HG03135 (cell line): ENCODE measurements around the gene C4B.
A peak's percentile ranks its signal among the peaks of the same experiment; 100 is the strongest.
"Not testable (repeated sequence)": the region's sequence is repeated elsewhere in the genome, so short reads cannot be mapped to it uniquely, and the experiment has no call there.

ENCODE experiments used
- ATAC-seq: cut with Tn5 transposase; IDR thresholded peaks from one replicate; pipeline ENCODE4 v1.9.1; 2021; ENCODE audit warnings: mild to moderate bottlenecking, moderate library complexity; ENCODE audit not compliant: unreplicated experiment

Gene C4B

GRCh38 chr6:32014547-32014946 is at the start of gene C4B:
C4B (plus strand) TSS chr6:32014795; CDS start chr6:32014846, 51 bp downstream.
- not testable (repeated sequence) for ATAC-seq

DNA sequence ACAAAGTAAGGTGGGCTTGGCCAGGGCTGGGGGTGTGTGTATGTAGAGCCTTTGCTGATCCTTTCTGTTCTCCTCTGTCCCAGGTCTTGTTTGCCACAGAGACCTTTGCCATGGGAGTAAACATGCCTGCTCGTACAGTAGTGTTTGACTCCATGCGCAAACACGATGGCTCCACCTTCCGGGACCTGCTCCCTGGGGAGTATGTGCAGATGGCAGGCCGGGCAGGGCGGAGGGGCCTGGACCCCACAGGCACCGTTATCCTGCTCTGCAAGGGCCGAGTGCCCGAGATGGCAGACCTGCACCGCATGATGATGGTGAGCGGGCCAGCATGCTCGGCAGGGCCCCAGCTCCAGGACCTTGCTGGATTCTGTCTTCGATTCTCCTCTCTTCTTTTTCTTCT is 48.9 kb upstream of the C4B start:
- ATAC-seq: no peak

- no peak for ATAC-seq
Observed at GRCh38 chr6:31966506-31966905, 48.1 kb upstream of the C4B start.

GRCh38 chr6:31966997-31967925 is 47.3 kb upstream of the C4B start:
- ATAC-seq: no peak

DNA sequence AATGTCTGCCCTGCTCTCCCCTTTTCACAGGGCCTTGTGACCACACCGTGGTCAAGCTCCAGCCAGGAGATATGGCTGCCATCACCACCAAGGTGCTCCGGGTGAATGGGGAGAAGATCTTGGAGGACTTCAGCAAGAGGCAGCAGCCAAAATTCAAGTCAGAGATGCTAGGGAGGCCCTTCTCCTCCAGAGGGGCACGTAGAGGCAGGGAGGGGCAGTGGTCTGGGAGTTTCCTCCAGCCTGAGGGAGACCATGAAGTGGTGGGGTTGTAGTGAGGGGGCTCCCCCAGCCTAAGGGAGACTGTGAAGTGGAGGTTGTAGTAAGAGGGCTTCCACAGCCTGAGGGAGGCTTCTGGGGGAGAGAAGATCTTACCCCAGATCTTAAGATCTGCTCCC is 46.7 kb upstream of the C4B start:
- ATAC-seq: no peak

- ATAC-seq: no peak
Observed at GRCh38 chr6:31968326-31968725, 46.3 kb upstream of the C4B start.

DNA sequence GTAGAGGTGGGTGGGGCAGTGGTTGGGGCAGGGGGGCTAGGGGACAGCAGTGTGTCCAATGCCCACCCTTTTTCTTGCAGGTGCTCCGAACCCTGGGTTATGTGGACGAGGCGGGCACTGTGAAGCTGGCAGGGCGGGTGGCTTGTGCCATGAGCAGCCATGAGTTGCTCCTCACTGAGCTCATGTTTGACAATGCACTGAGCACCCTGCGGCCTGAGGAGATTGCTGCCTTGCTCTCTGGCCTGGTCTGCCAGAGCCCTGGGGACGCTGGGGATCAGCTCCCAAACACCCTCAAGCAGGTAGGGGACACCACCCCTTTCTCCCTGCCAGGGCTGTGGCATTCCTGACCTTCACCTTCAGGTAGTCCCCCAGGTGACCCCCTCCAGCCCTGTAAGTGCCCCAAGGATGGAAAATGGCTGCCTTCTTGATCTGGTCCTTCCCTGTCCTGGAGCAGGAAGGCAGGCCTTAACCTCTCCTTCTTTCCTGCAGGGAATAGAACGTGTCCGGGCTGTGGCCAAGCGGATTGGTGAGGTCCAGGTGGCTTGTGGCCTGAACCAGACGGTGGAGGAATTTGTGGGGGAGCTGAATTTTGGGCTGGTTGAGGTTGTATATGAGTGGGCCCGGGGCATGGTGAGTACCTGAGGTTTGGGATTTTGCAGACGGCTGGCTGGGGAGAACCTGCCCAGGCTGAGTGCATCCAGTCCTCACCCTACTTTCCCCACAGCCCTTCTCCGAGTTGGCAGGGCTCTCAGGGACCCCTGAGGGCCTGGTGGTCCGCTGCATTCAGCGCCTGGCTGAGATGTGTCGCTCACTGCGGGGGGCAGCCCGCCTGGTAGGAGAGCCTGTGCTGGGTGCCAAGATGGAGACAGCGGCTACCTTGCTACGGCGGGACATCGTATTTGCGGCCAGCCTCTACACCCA is 45.5 kb upstream of the C4B start:
- ATAC-seq: no peak

DNA sequence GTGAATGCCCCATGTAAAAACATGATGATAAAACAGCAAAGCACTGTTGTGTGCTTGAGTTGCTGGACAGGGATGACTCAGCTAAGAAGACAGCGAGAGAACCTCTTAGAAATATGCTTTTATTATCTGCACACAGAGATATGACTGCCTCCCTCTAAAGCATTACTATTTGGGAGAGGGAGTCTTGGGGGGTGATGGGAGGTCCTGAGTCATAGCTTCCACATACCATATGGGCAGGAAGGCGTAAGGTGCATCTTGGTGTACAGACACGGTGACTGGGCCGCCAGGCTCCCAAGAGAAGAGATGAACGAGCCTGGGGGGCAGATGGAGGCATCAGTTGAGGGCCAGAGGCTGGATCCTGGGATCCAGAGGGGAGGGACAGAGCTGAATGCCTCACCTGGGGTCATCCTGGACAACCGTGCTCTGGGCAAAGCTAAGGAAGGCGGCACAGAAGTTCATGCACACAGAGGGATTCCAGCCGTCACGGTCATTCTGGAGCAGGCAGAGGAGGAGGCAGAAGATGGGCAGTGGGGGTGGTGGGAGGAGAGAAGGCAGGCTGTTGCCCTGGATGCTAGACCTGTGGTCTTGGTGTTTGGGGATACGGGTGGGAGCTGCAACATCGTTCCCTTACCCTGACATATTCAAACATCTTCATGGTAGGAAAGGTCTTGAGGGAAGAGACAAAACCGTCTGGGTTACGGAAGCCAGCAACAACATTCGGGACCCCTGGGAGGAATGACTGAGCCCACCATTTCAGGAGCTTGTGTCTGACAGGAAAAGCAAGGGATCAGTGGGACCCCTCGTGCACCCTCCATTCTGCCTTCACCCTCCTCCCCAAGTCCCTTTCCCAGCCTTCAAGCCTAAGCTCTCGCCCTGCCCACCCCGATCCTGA is 44.6 kb upstream of the C4B start:
- no peak for ATAC-seq

DNA sequence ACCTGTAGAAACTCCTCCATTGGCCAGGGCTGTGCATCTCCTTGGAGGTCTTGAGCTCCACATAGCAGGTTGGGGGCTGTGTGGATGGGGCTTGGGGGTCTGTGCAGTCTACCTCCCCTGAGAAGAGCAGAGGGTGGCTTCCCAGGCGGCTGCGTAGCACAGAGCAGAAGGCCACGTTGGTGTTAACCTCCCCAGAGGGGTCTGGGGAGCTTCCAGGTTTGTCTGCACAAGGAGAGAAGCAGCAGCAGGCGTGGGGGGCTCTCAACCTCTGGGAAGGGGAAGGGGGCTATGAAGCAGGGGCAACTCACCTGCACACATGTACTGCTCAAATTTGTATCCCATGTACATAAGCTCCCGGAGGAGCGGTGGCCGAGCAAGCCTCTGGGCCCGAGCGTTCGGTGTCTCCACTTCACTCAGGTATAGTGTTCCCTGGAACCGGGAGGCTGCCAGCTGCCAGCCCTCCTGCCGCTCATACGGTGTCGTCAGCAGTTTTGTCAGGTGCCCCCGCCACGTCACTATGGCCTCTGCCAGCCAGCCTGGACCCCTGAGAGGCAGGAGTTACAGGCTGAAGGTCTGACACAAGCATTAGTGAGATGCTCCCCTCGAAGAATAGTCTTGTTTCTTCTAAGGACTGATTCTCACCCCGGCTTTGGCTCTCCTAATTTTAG is 43.9 kb upstream of the C4B start:
- ATAC-seq: no peak

GRCh38 chr6:31971279-31971992 is 43.2 kb upstream of the C4B start:
- no peak for ATAC-seq

DNA sequence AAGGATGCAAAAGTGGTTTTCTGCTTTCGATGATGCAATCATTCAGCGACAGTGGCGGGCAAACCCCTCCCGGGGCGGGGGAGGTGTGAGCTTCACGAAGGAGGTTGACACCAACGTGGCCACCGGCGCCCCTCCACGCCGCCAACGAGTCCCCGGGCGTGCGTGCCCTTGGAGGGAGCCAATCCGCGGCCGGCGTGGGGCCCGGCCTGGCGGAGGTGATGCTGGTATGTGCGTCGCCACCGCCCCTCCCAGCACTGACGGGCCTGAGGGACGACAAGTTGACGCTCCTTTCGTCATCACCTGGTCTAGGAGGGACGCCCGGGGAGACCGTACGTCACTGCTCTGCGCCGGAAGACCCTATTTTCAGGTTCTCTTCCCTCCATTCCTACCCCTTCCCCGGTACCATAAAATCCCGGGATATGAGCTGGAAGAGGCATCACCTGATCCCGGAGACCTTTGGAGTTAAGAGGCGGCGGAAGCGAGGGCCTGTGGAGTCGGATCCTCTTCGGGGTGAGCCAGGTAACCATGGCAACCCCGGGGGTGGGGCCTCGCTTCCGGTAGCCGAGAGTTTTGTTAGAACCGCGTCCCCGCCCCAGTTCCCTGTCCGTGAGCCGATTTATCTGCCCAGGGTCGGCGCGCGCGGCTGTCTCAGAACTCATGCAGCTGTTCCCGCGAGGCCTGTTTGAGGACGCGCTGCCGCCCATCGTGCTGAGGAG is 42.4 kb upstream of the C4B start, which contains the start of gene DXO:
DXO (minus strand) TSS at position 146 of the 716 bp plus-strand sequence. CDS start 463 bp downstream, outside the sequence.
- ATAC-seq: peak; percentile 84

DNA sequence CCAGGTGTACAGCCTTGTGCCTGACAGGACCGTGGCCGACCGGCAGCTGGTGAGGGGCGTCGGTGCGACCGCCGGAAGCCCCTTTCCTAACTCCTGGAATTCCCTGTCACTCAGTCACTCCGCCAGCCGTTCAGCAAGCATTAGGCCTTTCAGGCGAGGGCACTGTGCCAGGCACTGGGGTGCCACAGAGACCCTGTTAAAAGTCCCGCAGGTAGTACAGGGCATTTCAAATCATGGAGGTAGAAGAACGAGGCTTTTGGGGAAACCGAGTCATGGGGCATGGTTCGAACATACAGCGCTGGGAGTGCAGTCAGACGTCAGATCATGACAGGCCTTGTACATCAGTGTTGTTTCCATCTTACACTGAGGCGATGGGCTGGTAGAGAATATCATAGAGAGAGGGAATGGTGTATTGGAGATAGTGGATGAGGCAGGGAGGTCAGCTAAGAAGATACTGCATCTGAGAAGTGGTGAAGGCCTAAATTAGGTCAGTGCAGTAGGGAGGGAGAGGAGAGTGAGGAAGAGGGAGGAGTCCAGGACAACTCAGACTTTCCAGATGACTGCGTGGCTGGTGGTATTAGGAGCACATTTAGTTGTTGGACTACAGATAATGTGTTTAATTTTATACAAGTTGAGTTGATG is 41.8 kb upstream of the C4B start:
- ATAC-seq: no peak

GRCh38 chr6:31976065-31976464 is 38.5 kb upstream of the C4B start:
- ATAC-seq: not testable (repeated sequence)

DNA sequence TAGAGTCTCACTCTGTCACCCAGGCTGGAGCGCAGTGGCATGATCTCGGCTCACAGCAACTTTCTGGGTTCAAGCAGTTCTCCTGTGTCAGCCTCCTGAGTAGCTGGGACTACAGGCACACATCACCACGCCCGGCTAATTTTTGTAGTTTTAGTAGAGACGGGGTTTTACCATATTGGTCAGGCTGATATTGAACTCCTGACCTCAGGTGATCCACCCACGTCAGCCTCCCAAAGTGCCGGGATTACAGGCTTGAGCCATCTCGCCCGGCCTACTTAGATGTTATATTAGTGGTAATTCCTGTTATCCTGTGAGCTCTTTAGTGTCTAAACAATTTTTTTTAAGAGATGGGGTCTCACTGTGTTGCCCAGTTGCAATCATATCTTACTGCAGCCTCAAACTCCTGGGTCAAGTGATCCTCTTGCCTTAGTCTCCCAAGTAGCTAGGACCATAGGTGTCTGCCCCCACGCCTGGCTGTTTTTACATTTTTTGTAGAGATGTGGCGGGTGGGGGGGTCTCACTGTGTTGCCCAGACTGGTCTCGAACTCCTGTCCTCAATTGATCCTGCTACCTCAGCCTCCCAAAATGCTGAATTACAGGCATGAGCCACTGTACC is 36.7 kb upstream of the C4B start:
- no peak for ATAC-seq

DNA sequence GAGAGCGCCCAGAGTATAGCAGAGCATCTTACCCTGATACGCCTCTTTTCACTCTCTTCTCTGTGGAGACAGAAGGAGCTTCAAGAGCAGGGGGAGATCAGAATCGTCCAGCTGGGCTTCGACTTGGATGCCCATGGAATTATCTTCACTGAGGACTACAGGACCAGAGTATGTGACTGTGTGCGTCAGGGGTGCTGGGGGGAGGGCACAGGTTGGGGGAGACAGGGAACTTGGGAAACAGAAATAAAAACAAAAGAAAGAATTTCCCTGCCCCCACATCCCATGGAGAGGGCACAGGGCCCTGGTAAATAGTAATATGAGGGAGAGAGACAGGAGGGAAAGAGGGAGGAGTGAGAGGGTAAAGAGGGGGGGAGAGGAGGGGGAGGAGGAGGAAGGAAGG is 35.8 kb upstream of the C4B start:
- ATAC-seq: no peak

DNA sequence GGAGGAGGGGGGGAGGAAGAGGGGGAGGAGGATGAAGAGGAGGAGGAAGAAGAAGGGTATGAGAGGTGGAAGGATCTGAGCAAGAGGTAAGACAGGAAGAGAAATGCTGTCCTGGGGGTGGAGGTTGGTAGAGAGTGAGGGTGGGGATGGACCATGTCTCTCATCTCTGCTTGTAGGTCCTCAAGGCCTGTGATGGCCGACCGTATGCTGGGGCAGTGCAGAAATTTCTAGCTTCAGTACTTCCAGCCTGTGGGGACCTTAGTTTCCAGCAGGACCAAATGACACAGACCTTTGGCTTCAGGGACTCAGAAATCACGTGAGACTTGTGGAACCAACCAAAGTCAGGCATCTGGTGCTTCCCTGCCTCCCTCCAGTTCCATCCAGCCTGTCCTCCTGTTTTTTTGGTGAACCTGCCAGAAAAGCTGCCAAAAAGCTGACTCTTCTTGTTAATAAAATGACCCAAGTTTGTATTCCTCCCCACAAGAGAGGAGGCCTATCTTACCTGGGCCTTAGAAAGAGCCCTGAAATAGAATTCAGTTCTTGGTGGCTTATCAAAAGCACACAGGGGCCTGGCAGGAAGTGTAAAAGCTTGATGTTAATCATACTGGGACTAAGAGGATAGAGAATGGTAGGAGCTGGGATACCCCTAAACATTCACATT is 35.2 kb upstream of the C4B start:
- no peak for ATAC-seq

GRCh38 chr6:31980195-31980876 is 34.3 kb upstream of the C4B start:
- not testable (repeated sequence) for ATAC-seq
